SU-DHL-6 (cell line): Measurements from ENCODE around the gene UGT1A10.

ENCODE experiments used
- EZH2phosphoT487 ChIP-seq: fragments of 200-600 bp; sonication (generic), shearing (Covaris generic); conservative IDR thresholded peaks from 2 replicates; pipeline ENCODE4 v1.6.1; 2018; ENCODE audit warnings: mild to moderate bottlenecking, antibody characterized with exemption, low read length, moderate library complexity, mixed read lengths
- TF ChIP-seq, protein P1 (sequence below): fragments of 200-600 bp; sonication (generic); IDR thresholded peaks from one replicate; pipeline ENCODE4 v1.5.1; 2017; ENCODE audit warnings: antibody characterized with exemption, mild to moderate bottlenecking, low read length, moderate library complexity; ENCODE audit not compliant: insufficient read depth, poor library complexity, severe bottlenecking

DNA sequence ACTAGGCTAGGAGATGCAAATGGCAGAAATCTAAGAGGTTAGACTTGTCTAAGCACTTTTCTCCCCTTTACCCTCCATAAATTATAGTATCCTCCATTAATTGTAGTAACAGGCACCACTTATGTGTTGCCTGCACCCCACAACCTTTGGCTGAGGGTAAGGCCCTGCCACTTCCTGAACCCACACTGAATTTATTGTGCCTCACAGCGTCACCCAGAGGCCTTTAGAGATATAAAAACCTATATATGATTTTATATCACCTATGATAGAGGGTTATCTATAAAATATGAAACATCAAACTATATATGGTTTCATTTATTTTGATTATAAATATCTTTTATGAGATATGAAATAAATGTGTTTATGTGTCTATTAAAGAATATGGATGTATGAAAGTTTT, 38.1 kb downstream of the UGT1A10 start:
- TF ChIP-seq, protein P1, sequence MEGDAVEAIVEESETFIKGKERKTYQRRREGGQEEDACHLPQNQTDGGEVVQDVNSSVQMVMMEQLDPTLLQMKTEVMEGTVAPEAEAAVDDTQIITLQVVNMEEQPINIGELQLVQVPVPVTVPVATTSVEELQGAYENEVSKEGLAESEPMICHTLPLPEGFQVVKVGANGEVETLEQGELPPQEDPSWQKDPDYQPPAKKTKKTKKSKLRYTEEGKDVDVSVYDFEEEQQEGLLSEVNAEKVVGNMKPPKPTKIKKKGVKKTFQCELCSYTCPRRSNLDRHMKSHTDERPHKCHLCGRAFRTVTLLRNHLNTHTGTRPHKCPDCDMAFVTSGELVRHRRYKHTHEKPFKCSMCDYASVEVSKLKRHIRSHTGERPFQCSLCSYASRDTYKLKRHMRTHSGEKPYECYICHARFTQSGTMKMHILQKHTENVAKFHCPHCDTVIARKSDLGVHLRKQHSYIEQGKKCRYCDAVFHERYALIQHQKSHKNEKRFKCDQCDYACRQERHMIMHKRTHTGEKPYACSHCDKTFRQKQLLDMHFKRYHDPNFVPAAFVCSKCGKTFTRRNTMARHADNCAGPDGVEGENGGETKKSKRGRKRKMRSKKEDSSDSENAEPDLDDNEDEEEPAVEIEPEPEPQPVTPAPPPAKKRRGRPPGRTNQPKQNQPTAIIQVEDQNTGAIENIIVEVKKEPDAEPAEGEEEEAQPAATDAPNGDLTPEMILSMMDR = no peak
- TF ChIP-seq EZH2phosphoT487 = no peak
